Measurements from ENCODE around the gene KLHL8. TPM values are rescaled to one million over a fixed set of nuclear protein-coding genes. Genes with fewer than 3 reads are reported as not detected.

KLHL8 gene
- total RNA-seq, 2 experiments from 2014 or later: 9.1 to 9.8 TPM

DNA sequence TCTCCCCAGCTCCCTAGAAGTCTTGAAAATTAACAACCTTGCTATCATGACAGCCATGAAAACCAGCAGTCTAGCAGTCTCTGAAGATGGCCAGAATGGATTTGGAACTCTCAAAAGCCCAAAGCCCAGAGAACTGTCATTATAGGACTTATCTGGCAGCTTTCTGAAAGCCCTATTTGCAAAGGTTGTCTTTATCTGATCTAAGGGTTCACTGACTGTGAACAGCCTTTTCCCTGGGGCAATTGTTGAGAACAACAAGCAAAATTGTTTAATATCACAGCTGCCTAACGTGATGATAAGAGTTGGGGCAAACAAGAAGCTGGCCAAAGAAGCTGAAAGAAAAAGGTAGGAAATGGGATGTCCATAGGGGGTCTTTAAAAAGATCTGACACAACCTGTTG lies 20.9 kb upstream of the KLHL8 start:
- Mint-ChIP-seq H3K4me3 (no peak overlapping the region), H3K27me3 (peaks cover 14% of the 10 kb centered on the region), H3K27ac (no peak overlapping the region), H3K9me3 (peaks cover 13% of the 10 kb centered on the region), H3K4me1 (peaks cover under 1% of the 10 kb centered on the region), H3K36me3 (ENCODE audit: low read depth) (peaks cover 7% of the 10 kb centered on the region)
- no peak for DNase-seq
- ChIA-PET CTCF (interaction anchor here (2.3 kb wide), 1 partner anchor 91 kb away, joined by 9 read pairs; no protein-coding TSS in a partner anchor), POLR2A (no interaction called here)

DNA sequence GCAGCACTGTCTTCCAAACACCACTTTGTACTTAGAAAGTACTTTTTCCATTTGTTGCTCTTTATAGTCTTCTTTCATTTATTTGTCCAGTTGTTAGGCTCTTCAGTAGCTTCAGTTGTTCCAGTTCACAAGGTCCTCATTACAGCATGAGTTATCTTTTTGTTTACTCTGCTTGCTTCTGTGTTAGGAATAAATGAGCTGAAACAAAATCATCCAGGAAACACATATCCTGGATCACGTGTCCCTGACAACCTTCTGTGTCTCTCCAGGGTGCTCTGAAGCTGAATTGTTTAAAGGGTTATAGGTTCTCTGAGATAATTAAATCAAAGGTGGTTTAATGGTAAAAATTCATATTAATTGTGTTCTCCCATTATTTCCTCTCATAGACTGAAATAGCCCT lies 19.9 kb upstream of the KLHL8 start:
- H3K9me3 Mint-ChIP-seq: peaks cover 13% of the 10 kb centered on the region
- POLR2A ChIA-PET: no interaction called here
- peaks cover 7% of the 10 kb centered on the region for H3K36me3 Mint-ChIP-seq (ENCODE audit: low read depth)
- no peak for DNase-seq
- no peak overlapping the region for H3K4me3 Mint-ChIP-seq
- CTCF ChIA-PET: interaction anchor here (0.6 to 2.3 kb wide), 2 partner anchors 32 to 90 kb away, joined by 3 to 9 read pairs; no protein-coding TSS in a partner anchor
- peaks cover 14% of the 10 kb centered on the region for H3K27me3 Mint-ChIP-seq
- no peak overlapping the region for H3K27ac Mint-ChIP-seq
- peaks cover 2% of the 10 kb centered on the region for H3K4me1 Mint-ChIP-seq

DNA sequence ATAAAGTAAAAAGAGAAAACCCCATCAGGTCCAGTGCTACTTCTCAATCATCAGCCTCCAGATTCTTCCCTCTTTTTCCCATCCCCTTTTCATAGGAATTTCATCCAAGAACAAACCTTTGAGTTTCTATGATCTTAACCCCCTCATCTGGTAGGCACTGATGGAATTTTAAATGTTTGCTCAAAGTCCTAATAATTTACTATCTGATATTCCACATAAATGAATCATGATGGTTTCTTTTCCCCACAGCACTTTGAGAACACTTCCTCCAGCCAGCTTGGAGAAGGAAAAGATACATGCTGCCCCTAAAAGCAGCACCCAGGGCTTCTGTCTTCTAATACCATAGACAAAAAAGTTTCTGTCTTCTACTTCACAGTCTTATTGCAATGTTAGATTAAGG lies 19.4 kb upstream of the KLHL8 start:
- H3K27me3 Mint-ChIP-seq: peaks cover 14% of the 10 kb centered on the region
- no peak overlapping the region for H3K4me3 Mint-ChIP-seq
- DNase-seq: no peak
- POLR2A ChIA-PET: no interaction called here
- CTCF ChIA-PET: interaction anchor here (0.6 to 2.3 kb wide), 2 partner anchors 31 to 89 kb away, joined by 3 to 9 read pairs; no protein-coding TSS in a partner anchor
- peaks cover 7% of the 10 kb centered on the region for H3K36me3 Mint-ChIP-seq (ENCODE audit: low read depth)
- H3K4me1 Mint-ChIP-seq: peaks cover 3% of the 10 kb centered on the region
- H3K27ac Mint-ChIP-seq: no peak overlapping the region
- H3K9me3 Mint-ChIP-seq: peaks cover 13% of the 10 kb centered on the region

DNA sequence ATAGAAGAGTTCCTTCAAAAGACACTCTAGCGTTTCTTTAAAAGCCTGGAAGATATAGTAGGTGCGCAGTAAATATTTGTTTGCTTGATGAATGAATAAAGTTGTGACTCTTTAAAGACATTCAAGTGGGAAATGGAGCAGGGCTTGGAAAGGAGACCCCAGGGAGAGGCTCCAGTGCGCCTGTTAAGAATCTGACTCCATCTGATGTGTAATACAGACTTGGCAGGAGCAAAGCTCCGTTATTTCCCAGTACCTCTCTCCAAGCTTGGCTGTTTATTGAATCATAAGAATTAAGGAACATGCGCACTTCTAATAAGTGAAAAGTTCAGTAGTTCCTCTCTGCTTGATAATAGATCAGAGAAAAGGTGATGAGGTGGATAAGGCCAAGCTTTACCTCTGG lies 18.8 kb upstream of the KLHL8 start:
- Mint-ChIP-seq H3K4me1 (peaks cover 3% of the 10 kb centered on the region), H3K27ac (no peak overlapping the region), H3K27me3 (peaks cover 14% of the 10 kb centered on the region), H3K9me3 (peaks cover 13% of the 10 kb centered on the region), H3K36me3 (ENCODE audit: low read depth) (peaks cover 7% of the 10 kb centered on the region), H3K4me3 (no peak overlapping the region)
- no peak for DNase-seq
- POLR2A ChIA-PET: no interaction called here
- CTCF ChIA-PET: interaction anchor here (1.3 kb wide), 1 partner anchor 89 kb away, joined by 5 read pairs; no protein-coding TSS in a partner anchor

DNA sequence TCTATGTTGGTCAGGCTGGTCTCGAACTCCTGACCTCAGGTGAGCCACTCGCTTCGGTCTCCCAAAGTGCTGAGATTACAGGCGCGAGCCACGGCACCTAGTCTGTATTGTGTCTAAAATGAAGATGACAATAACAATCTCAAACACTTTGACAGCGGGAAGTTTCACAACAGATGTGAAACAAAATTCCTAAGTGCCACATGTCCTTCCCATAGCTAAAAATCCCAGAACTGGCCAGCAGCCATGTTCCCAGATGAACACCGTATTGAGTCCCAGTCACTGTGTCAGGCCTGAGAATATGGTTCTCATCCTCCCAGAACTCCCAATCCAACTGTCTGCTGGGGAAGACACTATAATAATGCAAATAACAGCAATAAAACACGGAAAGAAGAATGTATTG lies 16.4 kb upstream of the KLHL8 start:
- Mint-ChIP-seq H3K27me3 (peaks cover 4% of the 10 kb centered on the region), H3K4me1 (peaks cover 3% of the 10 kb centered on the region), H3K27ac (no peak overlapping the region), H3K9me3 (no peaks in the 10 kb centered on the region), H3K4me3 (no peak overlapping the region), H3K36me3 (ENCODE audit: low read depth) (no peaks in the 10 kb centered on the region)
- ChIA-PET CTCF (interaction anchor here (1.1 to 4.3 kb wide), 6 partner anchors 9 to 315 kb away, joined by 3 to 56 read pairs (median 14); partner anchors contain the start of gene KLHL8), POLR2A (no interaction called here)
- DNase-seq: no peak

DNA sequence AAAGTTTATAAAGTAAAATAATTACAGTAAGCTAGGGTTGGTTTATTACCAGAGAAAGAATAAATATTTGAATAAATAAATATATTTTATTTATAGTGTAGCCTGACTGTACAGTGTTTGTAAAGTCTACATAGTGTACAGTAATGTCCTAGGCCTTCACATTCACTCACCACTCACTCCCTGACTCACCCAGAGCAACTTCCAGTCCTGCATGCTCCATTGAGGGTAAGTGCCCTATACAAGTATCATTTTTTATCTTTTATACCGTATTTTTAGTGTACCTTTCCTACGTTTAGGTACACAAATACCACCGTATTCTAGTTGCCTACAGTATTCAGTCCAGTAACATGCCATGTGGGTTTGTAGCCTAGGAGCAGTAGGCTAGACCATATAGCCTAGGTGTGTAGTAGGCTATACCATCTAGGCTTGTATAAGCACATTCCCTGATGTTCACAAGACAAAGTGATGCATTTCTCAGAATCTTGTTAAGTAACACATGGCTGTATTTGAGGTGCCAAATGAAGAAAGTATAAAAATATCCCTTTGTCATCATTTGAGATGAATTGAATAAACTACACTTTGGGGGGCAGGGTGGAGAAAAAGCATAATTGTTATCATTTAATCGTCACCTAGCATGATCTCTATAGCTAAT lies 14.7 kb upstream of the KLHL8 start:
- Mint-ChIP-seq H3K4me3 (no peak overlapping the region), H3K4me1 (peaks cover 3% of the 10 kb centered on the region), H3K36me3 (ENCODE audit: low read depth) (no peaks in the 10 kb centered on the region), H3K27ac (no peak overlapping the region), H3K27me3 (peaks cover 4% of the 10 kb centered on the region), H3K9me3 (no peaks in the 10 kb centered on the region)
- POLR2A ChIA-PET: interaction anchor here (0.6 to 1.0 kb wide), 4 partner anchors 15 to 300 kb away, joined by 3 to 6 read pairs (median 3); partner anchors contain the start of genes AFF1 and KLHL8
- no peak for DNase-seq
- CTCF ChIA-PET: interaction anchor here (0.6 to 4.3 kb wide), 9 partner anchors 10 to 313 kb away, joined by 3 to 56 read pairs (median 5); partner anchors contain the start of gene KLHL8

DNA sequence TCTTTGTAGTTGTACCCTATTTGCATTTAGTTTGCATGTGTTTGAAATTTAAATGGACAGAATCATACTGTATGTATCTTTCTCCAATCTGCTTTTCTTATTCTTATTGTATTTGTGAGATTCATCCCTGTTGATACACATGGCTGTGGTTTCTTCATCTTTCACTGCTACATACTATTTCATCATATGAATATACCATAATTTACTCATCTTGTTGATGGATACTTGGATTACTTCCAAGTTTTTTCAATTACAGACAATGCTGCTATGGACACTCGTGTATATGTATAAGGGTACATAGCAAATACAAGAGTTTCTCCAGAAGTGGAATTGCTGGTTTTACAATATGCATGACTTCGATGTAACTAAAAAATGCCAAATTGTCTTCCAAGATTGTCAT lies 11.8 kb upstream of the KLHL8 start:
- no peak overlapping the region for H3K27ac Mint-ChIP-seq
- H3K27me3 Mint-ChIP-seq: peaks cover 9% of the 10 kb centered on the region
- no peak for DNase-seq
- H3K4me3 Mint-ChIP-seq: no peak overlapping the region
- ChIA-PET CTCF (no interaction called here), POLR2A (no interaction called here)
- H3K4me1 Mint-ChIP-seq: peaks cover 3% of the 10 kb centered on the region
- no peaks in the 10 kb centered on the region for H3K9me3 Mint-ChIP-seq
- no peaks in the 10 kb centered on the region for H3K36me3 Mint-ChIP-seq (ENCODE audit: low read depth)

DNA sequence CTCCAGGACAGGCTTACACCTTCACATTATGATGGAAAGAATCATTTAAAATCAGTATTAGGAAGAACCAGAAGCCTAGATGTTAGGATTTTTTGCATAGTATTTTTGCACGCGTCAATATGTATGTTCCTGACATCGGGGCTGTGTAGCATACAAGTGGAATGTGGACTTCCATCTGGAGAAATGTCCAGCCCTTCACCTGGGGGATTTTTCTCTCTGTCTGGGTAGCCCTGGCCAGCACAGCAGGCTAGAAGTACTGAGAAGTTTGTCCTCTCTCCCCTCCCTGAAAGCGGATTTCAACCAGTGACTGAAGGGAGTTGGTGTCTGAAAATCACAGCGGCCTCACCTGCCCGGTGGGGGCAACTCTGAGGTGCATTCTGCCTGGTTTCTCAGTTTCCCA lies 10.4 kb upstream of the KLHL8 start:
- H3K27me3 Mint-ChIP-seq: peaks cover 9% of the 10 kb centered on the region
- H3K9me3 Mint-ChIP-seq: no peaks in the 10 kb centered on the region
- no peaks in the 10 kb centered on the region for H3K36me3 Mint-ChIP-seq (ENCODE audit: low read depth)
- H3K4me3 Mint-ChIP-seq: no peak overlapping the region
- no peak for DNase-seq
- no peak overlapping the region for H3K27ac Mint-ChIP-seq
- CTCF ChIA-PET: interaction anchor here (1.1 kb wide), 1 partner anchor 11 kb away, joined by 4 read pairs; no protein-coding TSS in a partner anchor
- POLR2A ChIA-PET: no interaction called here
- H3K4me1 Mint-ChIP-seq: peaks cover 2% of the 10 kb centered on the region

DNA sequence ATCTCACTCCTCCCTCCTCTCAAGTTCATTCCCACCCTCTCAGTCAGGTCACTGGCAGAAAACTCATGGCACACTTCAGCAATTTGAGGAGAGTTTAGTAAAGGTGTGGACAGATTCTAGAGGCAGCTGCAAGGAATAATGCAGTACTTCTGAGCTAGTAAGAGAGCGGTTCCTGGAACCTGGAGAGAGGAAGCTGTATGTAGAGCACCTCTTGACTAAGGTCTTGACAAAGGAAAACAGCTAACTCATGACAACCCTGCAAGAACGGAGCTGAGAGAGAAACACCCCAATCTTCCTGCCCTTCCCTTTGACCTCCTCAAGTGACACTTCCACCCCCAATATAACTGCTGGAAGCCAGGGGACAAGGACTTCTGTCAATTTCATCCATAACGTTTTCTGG lies 9.6 kb upstream of the KLHL8 start:
- Mint-ChIP-seq H3K4me1 (no peaks in the 10 kb centered on the region), H3K27me3 (peaks cover 9% of the 10 kb centered on the region), H3K36me3 (ENCODE audit: low read depth) (no peaks in the 10 kb centered on the region), H3K27ac (no peak overlapping the region), H3K9me3 (no peaks in the 10 kb centered on the region), H3K4me3 (no peak overlapping the region)
- ChIA-PET CTCF (interaction anchor here (1.1 kb wide), 1 partner anchor 11 kb away, joined by 4 read pairs; no protein-coding TSS in a partner anchor), POLR2A (interaction anchor here (1.4 kb wide), 1 partner anchor 10 kb away, joined by 6 read pairs; the partner anchor contains the start of gene KLHL8)
- no peak for DNase-seq

DNA sequence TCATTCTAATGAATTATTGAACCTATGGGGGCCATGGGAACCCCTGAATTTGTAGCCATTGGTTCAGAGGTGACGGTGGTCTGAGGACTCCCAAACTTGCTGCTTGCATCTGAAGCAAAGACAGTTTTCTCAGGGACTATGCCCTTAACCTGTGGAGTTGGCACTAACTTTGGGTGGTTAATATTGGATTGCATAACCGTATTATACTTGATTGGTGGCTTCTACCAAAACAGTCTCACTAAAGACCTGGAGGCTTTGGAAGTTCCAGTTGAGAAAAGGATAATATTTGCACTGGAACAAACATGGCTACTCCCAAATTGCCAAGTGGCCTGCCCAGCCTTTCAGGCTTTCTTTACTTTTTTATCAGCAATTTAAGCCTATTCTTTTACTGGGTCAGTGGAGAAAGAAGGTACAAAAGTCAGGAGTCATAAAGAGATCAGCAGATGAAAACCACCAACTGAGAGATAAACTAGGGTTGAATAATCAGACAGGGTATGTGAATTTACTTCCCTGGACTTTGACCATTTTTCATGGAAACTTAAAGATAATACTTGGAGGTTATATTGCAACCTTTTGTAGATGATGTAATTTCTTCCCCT lies 7.9 kb upstream of the KLHL8 start:
- no peaks in the 10 kb centered on the region for H3K9me3 Mint-ChIP-seq
- CTCF ChIA-PET: interaction anchor here (1.3 to 1.4 kb wide), 2 partner anchors 8 to 78 kb away, joined by 4 read pairs; no protein-coding TSS in a partner anchor
- H3K4me3 Mint-ChIP-seq: no peak overlapping the region
- H3K36me3 Mint-ChIP-seq (ENCODE audit: low read depth): no peaks in the 10 kb centered on the region
- H3K27me3 Mint-ChIP-seq: peaks cover 9% of the 10 kb centered on the region
- POLR2A ChIA-PET: no interaction called here
- H3K4me1 Mint-ChIP-seq: no peaks in the 10 kb centered on the region
- DNase-seq: no peak
- no peak overlapping the region for H3K27ac Mint-ChIP-seq

DNA sequence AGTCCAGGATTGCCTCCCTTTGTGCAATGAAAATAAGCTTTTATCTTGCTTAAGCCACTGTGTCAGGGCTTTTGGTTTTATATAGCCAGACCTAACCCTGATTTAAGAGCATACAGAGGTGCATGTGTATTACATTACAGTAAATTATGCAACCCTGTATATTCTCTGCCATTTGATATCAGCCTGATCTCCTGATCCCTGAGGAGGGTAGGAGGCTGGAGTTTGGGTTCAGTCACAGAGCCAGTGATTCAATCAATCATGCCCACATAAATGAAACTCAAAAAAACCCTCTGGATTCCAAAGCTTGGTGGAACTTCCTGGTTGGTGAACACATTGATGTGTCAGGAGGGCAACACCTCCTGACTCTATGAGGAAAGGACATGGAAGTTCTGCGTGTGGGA lies 7.3 kb upstream of the KLHL8 start:
- H3K4me1 Mint-ChIP-seq: no peaks in the 10 kb centered on the region
- H3K27ac Mint-ChIP-seq: no peak overlapping the region
- POLR2A ChIA-PET: no interaction called here
- H3K9me3 Mint-ChIP-seq: no peaks in the 10 kb centered on the region
- H3K27me3 Mint-ChIP-seq: peaks cover 9% of the 10 kb centered on the region
- CTCF ChIA-PET: interaction anchor here (1.3 to 1.4 kb wide), 2 partner anchors 9 to 77 kb away, joined by 4 read pairs; no protein-coding TSS in a partner anchor
- no peak for DNase-seq
- no peaks in the 10 kb centered on the region for H3K36me3 Mint-ChIP-seq (ENCODE audit: low read depth)
- H3K4me3 Mint-ChIP-seq: no peak overlapping the region

DNA sequence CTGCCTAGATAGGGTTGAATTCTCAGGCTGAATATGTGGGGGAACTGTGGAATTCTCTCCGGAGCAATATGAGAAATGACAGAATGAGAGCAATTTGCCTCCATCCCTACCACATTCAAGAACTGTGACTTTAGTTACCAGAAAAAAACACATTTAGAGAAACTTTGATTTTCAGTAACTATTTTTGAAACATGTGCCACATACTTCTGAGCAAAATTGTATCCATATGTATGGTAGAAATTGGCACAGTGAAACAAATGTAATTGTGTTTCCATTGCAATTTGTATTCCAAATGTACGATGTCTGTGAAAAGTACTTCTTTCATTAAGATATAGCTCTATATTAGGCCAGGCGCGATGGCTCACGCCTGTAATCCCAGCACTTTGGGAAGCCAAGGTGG lies 5.5 kb upstream of the KLHL8 start:
- H3K9me3 Mint-ChIP-seq: no peaks in the 10 kb centered on the region
- ChIA-PET POLR2A (no interaction called here), CTCF (interaction anchor here (0.6 to 1.0 kb wide), 2 partner anchors 9 to 83 kb away, joined by 5 read pairs; no protein-coding TSS in a partner anchor)
- peaks cover 11% of the 10 kb centered on the region for H3K27me3 Mint-ChIP-seq
- H3K4me1 Mint-ChIP-seq: peaks cover 2% of the 10 kb centered on the region
- no peak for DNase-seq
- no peak overlapping the region for H3K4me3 Mint-ChIP-seq
- H3K36me3 Mint-ChIP-seq (ENCODE audit: low read depth): no peaks in the 10 kb centered on the region
- no peak overlapping the region for H3K27ac Mint-ChIP-seq

DNA sequence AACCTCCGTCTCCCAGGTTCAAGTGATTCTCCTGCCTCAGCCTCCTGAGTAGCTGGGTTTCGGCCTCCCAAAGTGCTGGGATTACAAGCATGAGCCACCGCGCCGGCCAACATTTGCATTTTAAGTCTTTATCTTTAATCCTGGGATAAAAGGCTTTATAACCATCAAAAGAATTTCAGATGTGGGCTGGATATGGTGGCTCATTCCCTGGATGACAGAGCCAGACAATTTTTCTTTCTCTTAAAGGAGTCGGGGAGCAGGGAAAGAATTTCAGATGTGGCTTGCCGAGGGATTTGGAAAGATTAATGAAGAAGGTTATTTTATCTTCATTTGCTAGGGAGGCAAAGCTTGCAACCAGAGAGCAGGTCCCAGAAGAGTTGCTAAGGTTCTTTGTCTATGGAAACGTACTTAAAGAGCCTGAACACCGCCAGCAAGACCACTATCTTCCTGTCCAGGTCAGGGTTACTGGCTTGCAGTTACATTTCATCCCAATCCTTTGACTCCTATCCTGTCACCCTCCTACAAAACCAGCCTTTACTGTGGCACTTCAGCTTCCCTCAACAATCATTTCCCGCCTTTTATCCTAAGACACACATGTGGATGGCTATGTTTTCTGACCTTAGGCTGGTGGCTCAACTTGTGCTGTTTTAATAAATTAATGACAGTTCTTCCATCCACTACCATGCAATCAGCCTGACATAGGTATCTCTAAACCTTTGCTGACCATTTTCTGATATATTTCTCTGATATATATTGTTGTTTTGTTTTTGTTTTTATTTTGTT lies 3.9 kb upstream of the KLHL8 start:
- no peak for DNase-seq
- no peaks in the 10 kb centered on the region for H3K9me3 Mint-ChIP-seq
- H3K4me1 Mint-ChIP-seq: peaks cover 8% of the 10 kb centered on the region
- H3K36me3 Mint-ChIP-seq (ENCODE audit: low read depth): no peaks in the 10 kb centered on the region
- CTCF ChIA-PET: interaction anchor here (1.9 kb wide), 1 partner anchor 73 kb away, joined by 7 read pairs; no protein-coding TSS in a partner anchor
- no peak overlapping the region for H3K27ac Mint-ChIP-seq
- no peak overlapping the region for H3K4me3 Mint-ChIP-seq
- peaks cover 3% of the 10 kb centered on the region for H3K27me3 Mint-ChIP-seq
- POLR2A ChIA-PET: no interaction called here

Data from activated CD4-positive, alpha-beta memory T cell treated with anti-CD3 and anti-CD28 coated beads, Interleukin-2, amount 10 ng/mL, durations not matched to agents 7 days and 5 days (primary cell).